Measurements from ENCODE around the gene ABCC2.
"Not testable (repeated sequence)": the region's sequence is repeated elsewhere in the genome, so short reads cannot be mapped to it uniquely, and the experiment has no call there.

Gene ABCC2

DNA sequence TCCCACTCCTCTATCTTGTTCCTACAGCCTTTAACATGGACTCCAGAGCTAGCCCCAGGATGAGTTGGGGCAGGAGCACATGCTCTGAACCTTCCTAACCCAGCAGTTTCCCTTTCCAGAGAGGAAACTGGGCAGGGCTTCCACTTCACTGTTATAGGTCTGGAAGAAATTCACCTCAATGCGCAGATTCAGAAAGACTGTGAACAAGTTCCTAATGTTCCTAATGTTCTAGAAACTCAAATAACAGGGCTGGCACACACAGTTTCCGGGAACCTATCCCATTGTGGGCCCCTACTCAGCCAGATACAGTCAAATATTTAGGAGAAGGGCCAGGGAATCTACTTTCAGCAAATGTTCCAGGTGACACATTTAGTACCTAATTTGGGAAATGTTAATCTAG lies 29.7 kb downstream of the ABCC2 start:
- DNase-seq = no peak

DNA sequence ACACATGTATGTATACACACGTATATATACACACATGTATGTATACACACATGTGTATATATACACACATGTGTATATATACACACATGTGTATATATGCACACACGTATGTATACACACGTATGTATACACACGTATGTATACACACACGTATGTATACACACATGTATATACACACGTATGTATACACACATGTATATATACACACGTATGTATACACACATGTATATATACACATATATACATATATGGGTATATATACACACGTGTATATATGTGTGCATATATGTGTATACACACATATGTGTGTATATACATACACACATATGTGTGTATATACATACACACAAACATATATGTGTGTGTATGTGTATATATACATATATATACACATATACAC lies 31.7 kb downstream of the ABCC2 start:
- DNase-seq = no peak

DNA sequence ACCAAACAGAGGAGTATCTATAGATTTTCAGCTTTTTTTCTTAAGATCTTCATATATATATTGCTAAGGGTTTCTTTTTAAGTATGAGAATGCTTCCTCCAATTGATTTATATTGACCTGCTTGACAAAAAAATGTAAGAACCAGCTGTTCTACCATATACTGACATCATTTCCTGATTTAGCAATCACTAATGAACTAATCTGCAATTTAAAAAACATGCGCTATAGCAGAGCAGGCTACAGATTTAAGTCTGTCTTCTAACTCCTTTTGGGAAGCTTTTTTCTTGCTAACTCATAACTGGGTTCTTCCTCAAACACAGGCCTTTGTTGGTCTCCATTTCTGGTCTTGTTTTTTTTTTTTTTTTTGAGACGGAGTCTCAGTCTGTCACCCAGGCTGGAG lies 33.2 kb downstream of the ABCC2 start:
- DNase-seq = no peak

DNA sequence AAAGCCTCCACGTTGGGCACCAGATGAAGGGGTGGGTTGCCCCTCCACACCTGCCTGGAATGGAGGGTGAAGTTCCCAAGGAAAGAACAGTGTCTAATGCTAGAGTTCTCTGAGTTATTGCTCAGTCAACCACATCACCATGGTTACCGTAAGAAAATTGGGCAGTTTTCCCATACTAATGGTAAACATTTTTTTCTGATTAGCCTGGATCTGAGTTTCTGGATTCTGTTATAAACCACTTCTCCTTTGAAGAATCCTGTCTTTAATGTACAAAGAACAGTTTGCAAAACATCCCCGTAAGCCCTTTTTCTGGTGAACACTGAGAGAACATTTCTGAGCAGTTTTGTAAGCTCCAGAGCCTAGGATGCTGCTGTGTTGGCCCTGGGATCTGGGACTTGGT lies 45.5 kb downstream of the ABCC2 start:
- DNase-seq = no peak

DNA sequence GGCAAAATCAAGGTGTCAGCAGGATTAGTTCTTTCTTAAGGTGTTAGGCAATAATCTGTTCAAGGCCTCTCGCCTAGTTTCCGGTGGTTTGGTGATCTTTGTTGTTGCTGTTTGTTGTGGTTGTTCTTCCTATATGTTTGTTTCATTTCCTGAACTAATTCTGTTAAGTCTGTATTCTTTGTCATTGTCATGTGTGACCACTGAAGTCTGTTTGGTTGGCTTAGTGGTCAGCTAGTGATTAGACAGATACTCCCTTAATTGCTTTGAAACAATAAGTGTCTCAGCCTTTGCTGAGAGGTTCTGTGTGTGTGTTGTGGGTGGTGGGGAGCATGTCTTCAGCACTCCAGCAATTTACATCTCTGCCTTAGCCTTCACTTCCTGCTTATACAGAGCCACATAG lies 46.0 kb downstream of the ABCC2 start:
- DNase-seq = no peak

DNA sequence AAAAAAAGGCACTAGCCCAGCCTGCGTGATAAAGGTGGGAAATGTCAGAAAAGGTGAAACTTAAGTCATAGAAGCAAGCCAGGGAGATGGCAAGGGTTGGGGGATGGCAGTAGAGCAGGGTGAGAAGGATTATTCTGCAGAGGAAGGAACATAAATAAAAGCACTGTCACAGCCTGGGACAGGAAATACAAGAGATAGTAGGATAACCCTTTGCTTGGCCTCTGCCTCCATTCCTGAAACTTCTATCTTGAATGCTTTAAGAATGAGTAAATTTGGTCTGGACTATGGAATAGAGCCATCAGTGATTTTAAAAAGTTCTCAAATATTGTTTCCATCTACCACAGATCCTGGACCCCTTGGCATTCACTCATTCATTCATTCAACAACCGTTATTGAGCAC lies 50.0 kb downstream of the ABCC2 start:
- no peak for DNase-seq

DNA sequence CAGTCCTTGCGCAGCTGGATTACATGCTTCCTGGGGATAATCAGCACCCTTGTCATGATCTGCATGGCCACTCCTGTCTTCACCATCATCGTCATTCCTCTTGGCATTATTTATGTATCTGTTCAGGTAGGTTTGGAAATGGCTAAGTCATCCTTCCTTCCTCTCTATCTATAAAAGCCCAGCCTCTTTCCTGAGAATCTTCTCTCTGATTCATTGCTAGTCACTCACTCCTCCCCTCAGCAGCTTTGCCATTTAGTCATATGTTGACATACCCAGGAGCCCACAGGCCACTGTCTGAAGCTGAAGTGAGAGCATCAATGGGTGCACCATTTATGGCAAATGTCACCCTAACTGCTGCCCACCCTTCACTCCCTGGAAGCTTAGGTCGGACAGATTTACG lies 52.0 kb downstream of the ABCC2 start:
- DNase-seq = peak; percentile 34

DNA sequence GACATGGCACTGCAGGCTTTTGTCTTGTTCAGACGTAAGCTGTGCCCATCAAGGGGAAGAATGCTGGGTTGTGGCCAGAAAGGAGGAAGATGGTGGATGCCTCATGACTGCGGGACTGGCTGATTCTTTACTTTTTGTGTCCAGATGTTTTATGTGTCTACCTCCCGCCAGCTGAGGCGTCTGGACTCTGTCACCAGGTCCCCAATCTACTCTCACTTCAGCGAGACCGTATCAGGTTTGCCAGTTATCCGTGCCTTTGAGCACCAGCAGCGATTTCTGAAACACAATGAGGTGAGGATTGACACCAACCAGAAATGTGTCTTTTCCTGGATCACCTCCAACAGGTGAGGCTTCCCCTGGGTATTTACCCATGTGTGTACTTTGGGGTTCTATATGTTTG lies 53.5 kb downstream of the ABCC2 start:
- DNase-seq = no peak

DNA sequence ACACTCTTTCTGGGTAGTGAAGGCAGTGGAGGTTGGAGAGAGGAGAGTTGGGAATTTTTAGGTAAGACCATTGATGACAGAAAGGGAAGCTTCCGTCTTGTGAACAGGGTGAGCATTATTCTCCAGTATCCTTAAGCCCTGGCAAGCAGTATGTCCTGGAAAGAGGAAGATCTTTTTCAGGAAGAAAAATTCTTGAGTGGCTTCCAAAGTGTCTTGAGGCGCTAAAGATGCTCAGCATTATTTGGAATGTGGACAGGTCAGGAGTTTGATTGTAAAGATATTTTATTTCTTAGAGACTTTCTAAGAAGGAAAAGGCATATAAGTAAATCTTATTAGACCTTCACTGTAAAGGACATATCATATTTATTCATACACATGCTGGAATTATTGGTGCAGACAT lies 54.3 kb downstream of the ABCC2 start:
- no peak for DNase-seq

DNA sequence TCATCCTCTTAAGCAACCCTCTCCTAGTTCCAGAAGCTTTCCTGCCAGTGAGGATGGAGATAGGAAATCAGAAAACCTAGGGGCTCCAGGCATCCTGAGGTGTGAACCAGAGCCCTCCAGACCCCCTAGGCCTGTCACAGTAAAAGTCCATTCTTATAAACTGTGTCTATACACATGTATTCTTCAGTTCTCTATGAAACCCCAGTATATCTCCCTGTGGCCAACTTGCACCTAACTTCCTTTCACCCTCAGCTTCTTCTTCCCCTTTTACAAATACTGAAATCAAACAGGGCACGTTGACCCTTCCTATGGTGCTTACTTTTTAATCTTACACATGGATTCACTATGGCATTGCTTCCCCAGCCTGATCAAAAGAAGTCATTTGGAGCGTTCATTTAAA lies 58.4 kb downstream of the ABCC2 start:
- DNase-seq = not testable (repeated sequence)

DNA sequence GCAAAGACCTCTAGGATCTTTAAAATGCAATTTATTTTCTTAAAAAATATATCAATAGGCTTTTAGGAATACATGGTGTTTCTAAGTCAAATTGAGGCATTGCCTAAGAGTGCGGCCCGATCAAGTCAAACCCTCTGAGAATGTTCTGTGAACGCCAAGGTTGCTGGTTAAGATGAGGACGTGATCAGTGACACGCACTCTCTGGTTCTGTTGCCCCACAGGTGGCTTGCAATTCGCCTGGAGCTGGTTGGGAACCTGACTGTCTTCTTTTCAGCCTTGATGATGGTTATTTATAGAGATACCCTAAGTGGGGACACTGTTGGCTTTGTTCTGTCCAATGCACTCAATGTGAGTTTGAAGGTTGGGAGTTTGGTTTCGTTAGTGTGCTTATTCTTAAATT lies 59.3 kb downstream of the ABCC2 start:
- no peak for DNase-seq

DNA sequence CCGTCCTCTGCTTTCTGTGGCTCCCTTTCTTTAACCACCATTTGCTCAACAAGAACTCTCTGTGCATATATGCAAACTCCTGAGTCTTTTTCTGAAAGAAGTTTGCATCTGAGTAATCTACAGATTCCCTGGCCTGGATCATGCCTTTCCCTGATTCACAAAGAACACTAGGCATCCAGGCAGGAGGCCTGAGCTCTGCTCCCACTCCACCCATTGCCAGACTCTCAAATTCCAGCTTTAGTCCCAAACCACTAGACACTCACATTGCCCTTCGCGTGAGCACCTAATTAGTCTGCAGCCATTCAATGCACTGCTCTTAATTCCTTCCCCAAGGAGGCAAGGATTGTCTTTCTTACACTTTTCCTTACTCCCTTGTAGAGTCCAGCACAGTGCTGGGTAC lies 60.9 kb downstream of the ABCC2 start:
- no peak for DNase-seq

DNA sequence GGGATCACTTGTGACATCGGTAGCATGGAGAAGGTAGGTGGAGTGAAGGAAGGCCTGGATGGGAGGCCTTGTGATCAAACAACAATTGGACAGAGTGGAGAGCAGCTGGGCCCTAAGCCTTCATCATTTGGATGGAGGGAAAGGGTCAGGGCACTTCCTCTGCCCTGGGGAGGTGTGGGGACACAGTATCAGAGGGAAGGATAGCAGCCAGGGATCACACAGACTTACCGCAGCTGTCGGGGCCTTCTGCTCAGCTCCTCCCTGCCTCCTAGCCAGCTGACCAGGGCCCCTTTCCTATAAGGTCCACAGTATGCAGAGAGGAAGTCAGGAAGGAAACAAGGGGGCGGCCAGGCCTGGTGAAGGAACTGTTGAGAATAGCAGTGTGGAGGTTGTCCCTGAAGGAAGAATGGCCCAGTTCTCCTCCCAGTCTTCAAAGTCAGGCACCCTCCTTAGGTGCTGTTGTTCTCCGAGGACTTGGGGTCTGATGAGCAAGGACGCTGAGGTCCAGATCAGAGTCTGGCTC lies 62.1 kb downstream of the ABCC2 start:
- no peak for DNase-seq

DNA sequence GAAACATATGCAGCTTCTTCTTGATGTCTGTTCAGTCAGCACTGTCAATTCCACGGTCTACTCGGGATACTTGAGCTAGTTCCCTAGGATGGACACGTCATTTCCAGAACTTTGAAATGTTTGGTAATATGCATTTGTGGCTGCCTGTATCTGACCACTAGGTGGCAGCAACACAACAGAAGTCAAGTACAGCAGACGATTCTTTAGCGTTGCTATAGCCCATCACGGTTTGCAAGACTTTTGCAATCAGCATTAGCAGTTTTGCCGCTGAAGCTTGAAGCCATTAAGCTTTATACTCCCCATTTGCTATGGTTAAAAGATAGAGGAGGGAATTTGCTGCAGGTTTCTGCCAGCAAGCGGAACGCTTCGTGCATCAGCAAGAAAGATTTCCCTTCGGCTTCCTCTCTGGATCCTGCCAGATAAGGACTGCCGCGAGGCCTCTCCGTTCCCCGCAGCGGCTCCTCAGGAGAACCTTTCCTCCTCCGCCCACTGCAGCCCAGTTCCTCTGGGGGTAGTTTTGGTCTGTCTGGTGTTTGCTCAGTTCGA lies 63.5 kb downstream of the ABCC2 start:
- DNase-seq = no peak

DNA sequence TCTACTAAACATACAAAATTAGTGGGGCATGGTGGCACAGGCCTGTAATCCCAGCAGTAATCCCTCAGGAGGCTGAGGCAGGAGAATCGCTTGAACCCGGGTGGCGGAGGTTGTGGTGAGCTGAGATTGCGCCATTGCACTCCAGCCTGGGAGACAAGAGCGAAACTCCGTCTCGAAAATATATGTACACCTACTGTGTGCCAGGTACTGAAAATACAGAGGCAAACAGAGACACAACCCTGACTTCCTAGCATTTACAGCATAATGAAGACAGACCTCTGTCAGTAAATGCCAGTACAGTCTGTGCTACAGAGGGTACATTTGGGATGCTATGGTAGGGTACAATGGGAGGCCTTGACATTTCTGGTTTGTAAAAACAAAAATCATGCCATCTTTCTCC lies 66.6 kb downstream of the ABCC2 start:
- DNase-seq = no peak

DNA sequence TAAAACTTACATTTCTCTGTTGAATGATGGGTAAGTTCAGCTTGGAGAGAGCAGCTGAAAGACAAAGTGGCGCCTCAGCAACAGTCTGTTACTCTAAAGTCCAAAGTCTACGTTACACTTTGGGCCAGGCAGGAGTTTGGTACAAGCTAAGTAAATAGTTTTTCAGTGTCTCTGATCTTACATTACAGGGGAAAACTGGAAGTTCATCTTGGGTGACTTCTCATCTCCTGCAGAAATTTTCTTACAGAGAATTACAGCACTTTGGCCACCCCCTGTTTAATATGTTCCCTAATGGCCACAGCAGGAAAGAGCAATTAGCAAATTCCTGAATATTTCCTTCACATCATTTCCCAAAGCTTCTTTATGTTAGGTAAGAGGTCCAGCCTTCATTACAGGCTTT lies 67.1 kb downstream of the ABCC2 start:
- DNase-seq = no peak

DNA sequence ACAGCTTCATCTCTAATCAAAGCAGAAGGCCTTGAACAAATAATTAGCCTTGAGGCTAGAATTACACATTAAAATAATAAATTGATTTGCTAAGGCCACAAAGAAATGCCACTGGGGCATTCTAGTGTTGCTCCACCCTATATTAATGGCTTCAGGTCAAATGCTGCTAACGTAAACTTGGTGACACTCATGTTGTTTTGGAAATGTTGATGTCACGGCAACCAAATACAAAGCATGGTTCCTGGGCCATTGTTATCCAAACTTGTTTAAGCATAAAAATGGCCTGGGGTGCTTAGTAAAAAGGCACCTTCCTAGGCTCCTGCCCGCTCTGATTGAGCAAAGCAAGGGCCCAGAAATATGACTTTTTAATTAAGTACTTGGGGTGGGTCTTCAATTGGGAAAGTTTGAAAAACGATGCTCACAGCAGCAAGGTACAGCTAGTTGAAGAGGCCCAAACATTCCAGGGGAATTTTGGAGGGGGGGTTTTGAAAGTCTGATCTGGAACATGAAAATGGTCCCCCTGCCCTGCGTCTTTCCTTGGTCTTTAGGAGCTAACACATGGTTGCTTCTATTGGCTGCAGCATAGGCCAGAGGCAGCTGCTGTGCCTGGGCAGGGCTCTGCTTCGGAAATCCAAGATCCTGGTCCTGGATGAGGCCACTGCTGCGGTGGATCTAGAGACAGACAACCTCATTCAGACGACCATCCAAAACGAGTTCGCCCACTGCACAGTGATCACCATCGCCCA lies 67.8 kb downstream of the ABCC2 start:
- DNase-seq = no peak

DNA sequence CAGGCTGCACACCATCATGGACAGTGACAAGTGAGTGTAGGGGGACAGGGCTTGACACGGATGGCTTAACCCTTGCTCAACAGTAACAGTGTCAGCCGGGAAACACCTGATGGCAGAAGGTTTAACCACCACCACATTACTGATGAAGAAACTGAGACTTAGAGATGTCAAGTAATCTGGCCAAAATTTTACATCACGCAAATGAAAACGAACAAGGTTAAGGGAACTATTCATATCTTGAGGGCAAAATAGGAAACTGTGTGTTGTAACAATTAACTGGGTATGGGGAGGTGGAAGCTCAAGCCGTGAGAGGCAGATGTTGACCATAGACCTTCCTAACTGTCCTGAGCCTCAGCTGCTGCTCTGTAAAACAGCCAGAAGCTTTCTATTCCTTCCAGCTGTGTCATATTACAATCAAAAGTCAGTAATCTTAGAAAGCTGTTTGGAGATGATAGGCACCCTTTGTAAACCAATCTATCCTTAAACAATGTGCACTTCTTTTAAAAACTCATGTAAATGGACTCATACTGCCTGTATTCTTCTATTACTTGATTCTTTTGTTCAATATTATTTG lies 68.4 kb downstream of the ABCC2 start:
- DNase-seq = no peak

DNA sequence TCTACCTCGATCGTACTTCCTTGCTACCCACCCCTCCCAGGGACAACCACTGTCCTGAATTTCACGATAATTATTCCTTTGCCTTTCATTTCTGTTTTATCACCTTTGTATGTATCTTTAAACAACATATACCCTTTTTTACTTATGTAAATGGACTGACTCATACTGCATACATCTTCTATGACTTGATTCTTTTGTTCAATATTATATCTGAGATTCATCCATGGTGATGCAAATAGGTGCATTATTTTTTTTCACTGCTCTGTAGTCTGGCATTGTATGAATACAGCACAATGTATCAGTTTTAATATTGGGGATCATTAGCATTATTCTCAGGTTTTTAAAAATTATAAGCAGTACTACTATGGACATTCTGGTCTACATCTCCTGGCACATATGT lies 69.4 kb downstream of the ABCC2 start:
- DNase-seq = no peak

DNA sequence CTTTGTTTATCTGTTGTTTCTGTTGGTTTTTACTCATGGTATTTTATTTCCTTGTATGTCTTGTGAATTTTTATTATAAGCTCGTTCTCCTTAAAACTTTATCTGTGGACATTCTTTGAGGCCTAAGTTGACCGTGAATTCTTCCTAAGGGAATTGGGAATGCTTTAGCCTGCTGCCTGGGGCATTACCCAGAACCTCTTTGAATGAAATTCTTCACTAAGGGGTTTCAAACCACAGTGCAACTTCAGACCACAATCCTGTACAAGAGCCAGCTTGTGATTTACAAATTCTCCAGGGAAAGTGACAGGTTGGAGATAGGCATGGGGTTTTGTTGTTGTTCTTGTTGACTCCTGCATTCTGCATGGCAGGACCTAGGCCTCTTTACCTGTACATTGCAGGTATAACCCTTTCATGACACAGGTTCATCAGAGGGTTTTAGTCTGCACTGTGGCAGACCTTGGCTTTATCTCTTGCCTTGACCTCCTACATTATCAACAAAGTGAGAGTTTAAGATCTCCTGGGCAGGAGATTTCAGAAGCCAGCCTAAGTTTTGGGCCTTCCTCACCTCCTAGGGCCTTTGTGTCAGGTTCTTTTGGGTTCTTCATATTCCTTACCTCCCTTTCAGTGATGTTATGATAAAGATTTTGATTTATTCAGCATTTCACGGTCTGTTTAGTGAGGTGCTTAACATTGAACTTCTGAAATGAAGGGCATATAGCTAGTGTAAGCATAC lies 70.2 kb downstream of the ABCC2 start:
- no peak for DNase-seq

DNA sequence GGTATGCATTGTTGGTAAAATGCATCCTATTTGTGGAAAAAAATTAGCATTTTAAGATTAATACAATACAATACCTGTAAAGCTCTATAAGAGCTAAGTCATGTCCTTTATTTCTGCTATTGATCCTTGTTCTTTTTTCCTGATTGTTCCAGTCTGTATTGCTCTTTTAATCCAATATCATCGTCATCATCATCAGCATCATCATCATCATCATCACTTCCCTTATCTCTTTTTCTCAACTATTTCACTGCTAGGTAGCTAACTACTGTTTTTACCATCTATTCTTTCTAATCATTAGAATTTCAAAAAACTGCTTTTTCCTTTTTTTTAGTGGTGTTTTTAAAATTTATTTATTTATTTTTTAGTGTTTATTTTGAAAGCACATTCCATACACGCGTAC lies 71.2 kb downstream of the ABCC2 start:
- DNase-seq = no peak

DNA sequence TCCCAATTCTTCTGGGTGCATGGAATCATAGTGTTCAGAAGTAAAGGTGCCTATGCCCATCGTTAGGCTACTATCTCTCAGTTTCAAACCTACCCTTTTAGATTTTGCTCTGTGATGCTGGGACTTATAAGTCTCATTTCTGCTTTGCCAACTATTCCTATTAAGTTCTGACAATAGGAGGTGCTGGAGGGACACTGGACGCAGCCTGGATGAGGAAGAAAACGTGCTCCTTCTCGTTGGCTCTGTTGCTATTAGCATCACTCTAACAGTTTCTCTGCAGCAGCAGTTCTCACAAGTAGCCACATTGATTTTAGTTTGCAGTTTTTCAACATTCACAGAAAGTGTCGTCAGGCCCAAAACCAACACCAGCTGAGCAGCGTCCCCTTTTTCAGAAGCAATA lies 72.4 kb downstream of the ABCC2 start:
- peak; percentile 38 for DNase-seq

DNA sequence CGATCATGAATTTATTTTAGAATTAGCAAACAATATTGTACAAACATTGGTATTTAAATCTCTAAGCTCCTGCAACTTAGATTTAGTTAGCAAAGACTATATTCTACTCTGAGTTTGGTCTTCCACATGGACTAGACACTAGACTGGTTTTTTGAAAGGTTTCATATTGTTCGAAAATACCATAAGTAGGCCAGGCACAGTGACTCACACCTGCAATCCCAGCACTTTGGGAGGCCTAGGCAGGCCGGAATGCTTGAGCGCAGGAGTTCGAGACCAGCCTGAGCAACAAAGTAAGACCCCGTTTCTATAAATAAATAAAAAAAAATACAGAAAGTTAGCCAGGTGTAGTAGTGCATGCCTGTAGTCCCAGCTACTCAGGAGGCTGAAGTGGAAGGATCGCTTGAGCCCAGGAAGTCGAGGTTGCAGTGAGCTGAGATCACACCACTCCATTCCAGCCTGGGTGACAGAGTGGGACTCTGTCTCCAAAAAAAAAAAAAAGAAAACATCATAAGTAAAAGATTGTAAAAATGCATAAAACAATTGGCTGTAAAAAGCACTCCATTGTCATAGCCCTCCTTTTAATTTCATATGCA lies 73.1 kb downstream of the ABCC2 start:
- DNase-seq = no peak

DNA sequence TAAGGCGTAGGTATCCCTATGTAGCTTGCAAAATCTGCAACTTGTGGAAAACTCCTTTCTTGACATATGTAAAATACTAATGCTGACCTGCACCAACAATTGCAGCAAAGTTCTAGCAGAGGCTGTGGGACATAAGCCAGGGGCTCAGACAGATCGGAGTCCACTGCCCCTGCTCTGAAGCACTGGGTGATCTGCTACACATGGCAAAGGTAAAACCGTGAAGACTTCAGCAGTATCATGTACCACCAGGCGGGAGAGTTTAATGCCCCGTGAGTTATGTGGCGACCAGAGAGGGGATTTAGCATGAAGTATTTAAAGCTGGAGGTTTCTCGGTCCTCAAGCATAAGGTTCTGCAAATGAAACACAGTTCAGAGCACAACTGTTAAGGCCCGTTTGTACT lies 76.4 kb downstream of the ABCC2 start:
- no peak for DNase-seq
